HG02610 (cell line): Measurements from ENCODE around the gene FPGT.
"Not testable (repeated sequence)": the region's sequence is repeated elsewhere in the genome, so short reads cannot be mapped to it uniquely, and the experiment has no call there.

Experiments
- ATAC-seq: cut with Tn5 transposase; IDR thresholded peaks from one replicate; pipeline ENCODE4 v1.9.1; 2021; ENCODE audit warnings: mild to moderate bottlenecking, moderate library complexity; ENCODE audit not compliant: unreplicated experiment

FPGT gene

DNA sequence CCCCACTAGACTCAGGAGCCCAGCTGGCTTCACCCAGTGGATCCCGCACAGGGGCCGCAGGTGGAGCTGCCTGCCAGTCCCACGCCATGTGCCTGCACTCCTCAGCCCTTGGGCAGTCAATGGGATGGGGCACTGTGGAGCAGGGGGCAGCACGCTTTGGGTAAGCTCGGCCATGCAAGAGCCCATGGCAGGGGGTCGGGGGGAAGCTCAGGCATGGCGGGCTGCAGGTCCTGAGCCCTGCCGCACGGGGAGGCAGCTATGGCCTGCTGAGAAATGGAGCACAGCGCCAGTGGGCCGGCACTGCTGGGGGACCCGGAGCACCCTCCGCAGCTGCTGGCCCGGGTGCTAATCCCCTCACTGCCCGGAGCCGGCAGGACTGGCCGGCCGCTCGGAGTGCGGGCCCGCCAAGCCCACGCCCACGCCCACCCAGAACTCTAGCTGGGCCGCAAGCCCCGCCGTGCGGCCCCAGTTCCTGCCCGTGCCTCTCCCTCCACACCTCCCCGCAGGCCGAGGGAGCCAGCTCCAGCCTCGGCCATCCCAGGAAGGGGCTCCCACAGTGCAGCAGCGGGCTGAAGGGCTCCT lies 55.3 kb downstream of the FPGT start:
- not testable (repeated sequence) for ATAC-seq
